Fibroblast of skin of scalp (primary cell): ENCODE data around the gene HHIP. TPM values are rescaled to one million over a fixed set of nuclear protein-coding genes. Genes with fewer than 3 reads are reported as not detected.

Experiments
- DNase-seq: peaks from one replicate; pipeline ENCODE4 v3.0.0-alpha.2; 2013
- polyA plus RNA-seq, 2 experiments: library from polyadenylated mRNA; unstranded; fragments of 120-200 nt; gene quantifications; one replicate each; pipeline ENCODE4 v1.2.1, GENCODE V29; 2013; ENCODE audit not compliant: insufficient read length in 2 of 2

The HHIP gene
- 8.9 TPM for polyA plus RNA-seq (2013, experiment 1 of 2; ENCODE audit: insufficient read length)
- 7.3 TPM for polyA plus RNA-seq (2013, experiment 2 of 2; ENCODE audit: insufficient read length)

- DNase-seq = peak; percentile 73
Observed at GRCh38 chr4:144645631-144646522, at the start of gene HHIP. Gene HHIP (plus strand): TSS chr4:144646156. CDS start chr4:144646676, 520 bp downstream.

DNA sequence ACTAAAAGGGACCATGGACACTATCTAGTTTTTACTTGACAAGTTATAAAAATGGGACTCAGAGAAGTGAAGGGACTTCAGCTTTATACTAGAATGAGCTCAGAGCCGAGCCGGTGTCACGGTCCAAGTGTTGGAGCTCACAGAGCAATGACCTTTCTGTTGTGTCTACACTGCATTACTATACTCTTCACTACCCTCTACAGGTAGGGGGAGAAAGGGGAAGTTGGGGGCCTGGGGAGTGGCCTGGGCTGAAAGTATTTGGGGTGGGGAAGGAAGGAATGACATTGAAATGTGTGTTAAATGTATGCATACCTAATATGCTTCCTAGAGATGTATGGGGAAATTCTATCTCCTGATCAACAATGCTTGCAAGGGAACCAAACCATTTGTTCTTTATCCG is 48.8 kb upstream of the HHIP start:
- DNase-seq = no peak

DNA sequence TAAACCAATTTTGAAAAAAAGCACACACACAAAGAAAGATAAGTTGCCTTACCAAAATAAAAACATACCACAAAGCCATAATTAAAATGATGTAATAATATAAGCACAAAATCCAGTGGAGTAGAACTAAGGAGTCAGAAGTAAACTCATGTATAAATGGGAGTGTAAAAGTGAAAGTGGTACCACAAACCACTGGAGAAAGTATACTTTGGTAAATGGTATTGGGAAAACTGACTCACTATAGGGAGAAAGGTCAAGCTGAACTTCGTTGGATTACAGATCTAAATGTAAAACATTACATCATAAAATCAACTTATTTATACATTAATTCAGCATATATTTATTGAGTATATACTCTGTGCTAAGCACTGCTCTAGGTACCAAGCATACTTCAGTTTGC is 46.3 kb upstream of the HHIP start:
- peak; percentile 14 for DNase-seq

GRCh38 chr4:144611850-144612249 is 34.1 kb upstream of the HHIP start:
- no peak for DNase-seq

DNA sequence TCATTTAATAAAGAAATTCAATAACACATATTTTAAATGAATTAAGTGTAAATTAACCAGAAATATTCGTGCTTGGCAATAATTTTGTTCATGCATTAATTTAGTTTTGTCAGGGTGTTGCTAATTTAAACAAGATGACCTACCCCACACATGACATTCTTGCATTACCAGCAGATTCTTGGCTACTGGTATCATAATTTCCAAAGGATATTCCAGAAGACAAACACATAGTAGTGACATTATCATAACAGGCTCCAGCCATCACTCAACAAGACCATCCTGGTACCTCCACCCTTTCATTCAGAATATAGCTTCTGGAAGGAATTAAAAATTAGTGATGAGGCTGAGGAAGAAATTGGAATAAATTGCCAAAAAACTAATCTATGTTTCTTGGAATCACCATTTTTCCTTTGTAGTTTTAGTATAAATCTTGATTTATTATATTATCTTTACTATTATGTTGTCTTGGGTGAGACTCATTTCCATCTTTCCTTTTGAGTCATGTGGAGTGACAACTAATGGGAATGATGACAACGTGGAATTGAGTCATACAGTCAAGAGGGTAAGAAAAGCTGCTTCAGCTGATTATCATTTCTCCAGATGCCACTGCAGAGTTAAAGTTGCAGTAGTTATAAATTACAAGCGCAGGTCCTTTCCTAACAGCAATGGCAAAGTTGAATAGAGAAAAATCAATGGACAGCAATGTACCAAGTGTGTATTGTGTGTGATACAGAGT is 30.9 kb upstream of the HHIP start:
- peak; percentile 61 for DNase-seq

GRCh38 chr4:144621681-144622080 is 24.3 kb upstream of the HHIP start:
- no peak for DNase-seq

- DNase-seq = no peak
Observed at GRCh38 chr4:144627663-144628076, 18.3 kb upstream of the HHIP start.

GRCh38 chr4:144633215-144633614 is 12.7 kb upstream of the HHIP start:
- DNase-seq = no peak

GRCh38 chr4:144634978-144635747 is 10.8 kb upstream of the HHIP start:
- DNase-seq = no peak

DNA sequence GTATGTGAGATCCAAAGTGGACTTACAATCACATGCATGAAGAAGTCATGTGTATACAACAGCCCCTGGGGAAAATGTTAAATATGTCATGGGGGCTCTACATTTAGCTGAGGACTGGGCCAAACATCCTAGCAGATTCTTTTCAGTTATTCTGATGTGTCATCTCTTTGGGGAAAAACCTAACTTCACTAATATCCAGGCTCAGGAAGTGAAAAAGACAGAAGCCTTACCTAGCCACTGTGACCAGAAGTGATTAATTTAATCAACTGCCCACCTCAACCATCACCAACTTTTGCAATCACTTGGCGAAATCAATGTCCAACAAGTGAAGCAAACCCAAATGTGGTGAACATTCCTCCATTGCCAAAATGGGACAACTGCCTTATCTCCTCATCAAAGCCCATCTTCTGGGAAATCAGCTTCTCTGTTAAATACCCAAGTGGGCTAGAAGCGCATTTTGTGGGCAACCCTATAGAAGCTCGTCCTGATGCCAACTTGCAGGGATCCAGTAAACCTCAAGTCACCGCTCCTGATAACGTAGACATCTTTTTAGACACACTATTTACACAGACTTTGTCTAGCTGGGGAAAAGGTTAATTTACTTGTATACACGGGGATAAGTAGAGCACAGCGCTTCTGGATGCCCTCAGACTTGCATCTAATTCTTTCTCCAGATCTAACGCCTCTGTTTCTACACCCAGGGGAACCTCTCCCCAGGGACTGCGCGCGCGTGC is 1.4 kb upstream of the HHIP start:
- no peak for DNase-seq

DNA sequence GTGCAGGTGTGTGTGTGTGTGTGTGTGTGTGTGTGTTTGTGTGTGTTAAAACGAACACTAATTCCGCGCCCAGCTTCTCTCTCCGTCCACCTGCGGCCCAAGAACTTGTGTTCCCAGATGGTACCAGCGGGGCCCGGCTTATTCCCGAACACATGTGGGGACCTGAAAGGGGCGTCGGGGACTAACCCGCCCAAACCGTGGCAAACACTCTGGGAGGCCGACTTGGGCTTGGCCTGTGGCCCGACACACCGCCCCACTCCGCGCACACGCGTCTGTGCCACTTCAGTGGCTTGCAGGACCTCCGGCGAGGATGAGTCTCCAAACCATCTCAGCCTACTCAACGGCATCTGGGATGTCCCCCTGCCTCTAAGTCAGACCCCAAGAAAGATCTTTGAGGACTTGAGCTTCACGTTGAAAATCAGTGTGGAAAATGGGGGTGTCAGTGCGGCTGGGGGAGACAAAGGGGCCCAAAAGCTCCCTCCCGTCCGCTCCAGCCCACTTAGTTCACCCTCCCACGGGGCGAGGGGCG is 790 bp upstream of the HHIP start:
- peak; percentile 4 for DNase-seq

- DNase-seq = peak; percentile 29
Observed at GRCh38 chr4:144646523-144647094, 653 bp downstream of the HHIP start.

GRCh38 chr4:144647095-144647561 is 1.2 kb downstream of the HHIP start:
- peak; percentile 51 for DNase-seq

GRCh38 chr4:144647590-144647989 is 1.6 kb downstream of the HHIP start:
- no peak for DNase-seq

- no peak for DNase-seq
Observed at GRCh38 chr4:144648042-144648441, 2.1 kb downstream of the HHIP start.

DNA sequence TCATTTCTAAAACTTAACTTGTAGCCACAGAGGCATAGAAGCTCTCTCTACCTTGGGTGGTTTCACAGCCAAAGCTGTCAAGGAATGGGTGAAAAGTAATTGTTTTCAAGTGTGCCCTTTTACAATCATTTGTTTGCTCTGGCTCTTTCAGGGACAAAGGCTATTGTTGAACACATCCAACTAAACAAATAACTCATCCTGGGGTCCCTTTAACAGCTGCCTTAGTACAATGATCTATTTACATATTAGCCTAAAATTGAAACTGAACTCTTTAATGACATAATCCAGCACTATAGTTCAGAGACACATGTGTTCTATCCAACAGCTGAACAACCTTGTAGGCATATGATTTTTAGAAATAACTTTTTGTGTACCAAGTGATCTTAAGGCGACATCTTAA is 3.7 kb downstream of the HHIP start:
- no peak for DNase-seq

DNA sequence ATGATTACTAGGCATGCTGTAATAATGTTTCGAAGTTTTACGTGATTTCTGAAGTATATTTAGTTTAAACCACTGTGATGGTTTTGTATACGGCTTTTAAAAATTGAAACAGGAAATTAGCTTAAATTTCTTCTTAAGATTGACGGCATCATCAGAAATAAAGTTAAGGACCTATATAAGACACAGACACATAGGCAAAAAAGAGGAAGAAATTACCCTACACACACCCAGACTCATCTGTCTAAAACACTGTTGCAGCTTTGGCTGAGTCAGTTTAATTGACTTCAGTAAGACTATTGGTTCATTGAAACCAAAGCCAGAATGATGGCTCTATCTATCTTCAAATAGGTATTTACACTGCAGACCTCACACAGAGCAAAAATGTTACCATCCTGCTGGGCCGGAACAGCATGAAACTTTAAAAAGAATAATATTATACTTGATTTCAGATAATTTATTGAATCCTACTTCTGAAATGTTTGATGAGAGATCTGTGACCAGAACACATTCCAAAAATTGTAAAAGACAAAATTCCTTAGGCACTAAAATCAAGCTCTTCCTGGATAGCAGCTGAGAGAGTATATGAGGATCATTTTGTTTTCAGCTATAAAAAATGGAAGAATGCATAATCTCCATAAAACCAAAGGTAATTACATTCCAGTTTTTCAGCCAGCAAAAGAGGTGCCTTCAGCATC is 4.5 kb downstream of the HHIP start:
- DNase-seq = peak; percentile 63

DNA sequence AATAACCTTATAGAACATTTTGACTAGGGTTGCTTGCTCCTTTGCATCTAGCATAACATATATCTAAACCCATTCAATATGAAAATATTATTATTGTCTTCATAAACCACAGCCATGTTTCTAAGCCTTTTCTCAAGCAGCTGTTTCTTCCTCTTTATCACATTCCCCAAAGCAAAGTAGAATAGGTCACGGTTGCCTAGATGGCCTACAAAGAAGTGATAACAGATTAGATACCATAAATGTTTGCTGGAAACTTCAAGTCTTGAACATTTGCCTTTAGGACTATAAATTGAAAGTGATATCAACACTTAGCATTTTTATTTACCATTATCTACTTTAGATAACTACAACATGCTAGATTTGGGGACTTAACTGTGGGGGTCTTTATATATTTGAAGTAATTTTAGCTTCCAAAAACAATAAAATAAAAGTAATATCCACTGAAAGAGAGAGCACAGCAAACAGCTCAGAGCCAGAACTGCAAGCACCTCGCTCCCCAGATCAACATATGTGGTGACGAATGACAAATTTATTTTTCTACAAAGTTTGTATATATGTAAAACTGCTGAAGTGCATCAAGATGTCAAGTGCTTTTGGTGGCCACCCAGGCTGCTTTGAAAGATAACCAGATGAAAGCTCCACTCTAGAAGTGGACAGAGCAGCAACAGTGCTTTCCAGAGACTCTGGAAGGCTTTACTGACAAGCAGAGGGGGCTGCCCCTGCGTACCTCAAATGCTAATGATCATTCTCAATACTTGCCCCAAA is 8.0 kb downstream of the HHIP start:
- DNase-seq = no peak

DNA sequence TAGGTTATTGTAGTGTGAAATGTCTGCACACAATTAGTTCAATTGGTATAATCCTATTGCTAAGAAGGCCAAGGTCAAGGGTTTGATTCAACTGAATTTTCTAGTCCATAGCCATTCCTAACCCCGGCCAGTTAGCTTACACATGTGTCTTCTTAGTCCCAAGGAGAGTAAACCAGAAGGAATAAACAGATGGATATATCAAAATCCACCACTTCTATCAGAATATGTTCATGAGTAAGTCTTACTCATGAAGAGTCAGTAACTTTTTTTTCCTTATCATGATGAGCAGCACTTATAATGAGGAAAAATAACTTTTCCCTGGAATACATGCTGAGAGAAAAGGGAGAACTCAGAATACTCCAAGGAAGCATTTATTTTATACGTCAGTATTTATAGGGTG is 9.5 kb downstream of the HHIP start:
- DNase-seq = no peak

- no peak for DNase-seq
Observed at GRCh38 chr4:144656850-144657249, 10.9 kb downstream of the HHIP start.
